HG03521 (cell line): ENCODE measurements around the gene AUTS2.

Experiments
- ATAC-seq: cut with Tn5 transposase; IDR thresholded peaks from one replicate; pipeline ENCODE4 v1.9.1; 2021; ENCODE audit warnings: mild to moderate bottlenecking, moderate library complexity; ENCODE audit not compliant: unreplicated experiment

AUTS2 gene

GRCh38 chr7:70544016-70544415, 945.7 kb downstream of the AUTS2 start:
- ATAC-seq, result no peak

DNA sequence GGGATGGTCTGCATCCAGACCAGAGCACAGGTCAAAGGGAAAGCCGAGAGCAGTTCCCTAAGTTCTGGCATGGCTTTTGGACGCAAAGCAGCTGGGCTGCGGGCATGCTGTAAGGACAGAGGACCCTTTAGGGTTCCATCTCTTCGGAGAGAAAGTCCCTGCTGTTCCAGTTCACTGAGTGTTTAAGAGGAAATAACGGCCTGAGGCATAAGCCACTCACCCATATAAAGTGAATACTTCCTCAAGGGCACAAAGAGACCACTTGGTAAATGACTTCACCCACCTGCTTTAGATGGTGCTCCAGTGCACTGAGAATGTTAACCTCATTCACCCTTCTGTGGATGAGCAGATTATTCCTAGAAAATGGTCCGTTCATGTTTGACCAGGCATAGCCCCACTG, 946.9 kb downstream of the AUTS2 start:
- ATAC-seq, result no peak

- no peak for ATAC-seq
Observed at GRCh38 chr7:70552141-70552540, 953.9 kb downstream of the AUTS2 start.

DNA sequence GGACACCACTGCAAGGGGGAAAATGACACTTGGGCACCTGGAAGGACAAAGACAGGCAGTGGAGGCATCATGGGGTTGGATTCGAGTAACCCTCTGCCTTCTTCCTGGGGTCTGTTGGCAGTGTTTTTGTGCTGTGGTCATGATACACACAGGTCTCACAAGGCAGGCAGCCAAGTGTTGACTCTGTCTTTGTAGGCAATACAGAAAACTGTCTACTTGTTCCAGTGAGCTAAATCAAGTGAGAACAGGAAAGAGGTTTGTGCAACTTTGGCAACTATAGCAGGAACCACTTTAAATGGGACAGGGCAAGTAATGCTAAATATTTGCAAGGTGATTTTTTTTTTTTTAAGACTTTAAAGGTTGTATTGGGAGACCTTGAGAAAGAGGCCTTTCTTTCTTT, 955.1 kb downstream of the AUTS2 start:
- no peak for ATAC-seq

GRCh38 chr7:70554646-70555045, 956.4 kb downstream of the AUTS2 start:
- no peak for ATAC-seq

GRCh38 chr7:70556761-70557160, 958.5 kb downstream of the AUTS2 start:
- ATAC-seq, result no peak

DNA sequence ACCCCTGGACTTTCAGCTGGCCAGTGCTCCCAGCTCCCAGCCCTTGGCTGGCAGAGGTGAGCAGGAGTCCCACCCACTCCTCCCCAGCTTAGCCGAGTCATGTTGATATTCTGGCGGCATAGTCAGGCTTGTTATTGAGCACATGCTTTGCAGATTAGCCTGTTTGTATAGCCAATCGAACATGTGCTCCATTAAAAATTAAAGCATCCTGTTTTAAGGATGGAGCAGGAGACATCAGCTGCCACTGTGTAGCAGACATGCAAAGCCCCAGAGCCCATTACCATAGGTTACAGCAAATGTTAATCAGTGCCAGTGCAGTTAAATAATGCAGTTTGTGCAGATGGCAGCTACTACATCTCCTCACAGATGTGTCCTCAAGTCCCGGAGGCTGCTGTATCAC, 959.1 kb downstream of the AUTS2 start:
- ATAC-seq, result no peak

GRCh38 chr7:70559815-70560214, 961.5 kb downstream of the AUTS2 start:
- ATAC-seq, result no peak

- ATAC-seq, result no peak
Observed at GRCh38 chr7:70563960-70564359, 965.7 kb downstream of the AUTS2 start.

GRCh38 chr7:70565721-70566370, 967.6 kb downstream of the AUTS2 start:
- ATAC-seq, result no peak

DNA sequence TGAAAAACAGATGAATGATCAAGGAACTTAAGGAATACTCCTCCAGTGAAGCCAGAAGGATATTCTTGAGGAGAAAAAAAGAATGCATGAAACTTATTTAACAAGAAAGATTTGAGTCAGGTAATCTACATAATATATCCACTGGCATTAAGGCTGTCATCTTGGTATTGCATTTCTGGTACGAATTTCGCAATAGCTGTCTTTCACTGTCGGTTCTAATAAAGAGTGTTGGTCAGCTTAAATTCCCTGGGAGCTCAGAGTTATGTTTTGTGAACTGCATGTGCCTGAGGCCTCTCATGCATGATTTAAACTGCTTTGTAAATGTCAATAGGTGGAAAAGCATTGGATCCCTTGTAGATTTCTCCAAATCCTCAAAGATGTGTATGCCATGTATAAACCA, 968.4 kb downstream of the AUTS2 start:
- ATAC-seq, result no peak

DNA sequence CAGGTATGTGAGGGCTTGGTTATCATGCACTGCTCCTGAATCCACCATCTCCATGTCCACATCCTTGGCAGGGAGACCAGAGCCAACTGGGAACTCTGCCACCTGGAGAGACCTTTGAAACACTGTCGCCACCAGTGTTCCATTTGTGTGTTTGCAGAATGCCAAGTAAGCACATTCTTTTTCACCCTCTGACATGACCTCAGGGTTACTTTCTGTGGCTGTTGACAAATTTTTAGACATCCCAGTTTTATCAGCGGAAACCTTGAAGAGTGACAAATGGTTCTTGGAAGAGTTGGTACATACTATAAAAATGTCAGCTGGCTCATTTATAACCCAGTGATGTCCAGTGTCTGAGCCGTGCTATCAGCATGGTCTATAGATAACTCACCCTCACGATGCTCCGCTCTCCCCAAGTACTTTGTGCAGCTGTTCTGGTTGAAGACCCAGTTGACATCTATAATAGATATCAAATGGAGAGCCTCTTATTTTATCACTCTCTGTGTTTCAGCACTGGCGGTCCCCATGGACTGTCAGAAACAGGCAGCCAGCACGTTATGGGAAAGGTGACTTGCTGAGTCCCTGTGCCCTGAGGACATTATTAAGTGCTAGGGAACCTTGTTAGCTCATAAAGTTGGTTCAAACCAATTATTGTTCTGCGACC, 970.5 kb downstream of the AUTS2 start:
- no peak for ATAC-seq

DNA sequence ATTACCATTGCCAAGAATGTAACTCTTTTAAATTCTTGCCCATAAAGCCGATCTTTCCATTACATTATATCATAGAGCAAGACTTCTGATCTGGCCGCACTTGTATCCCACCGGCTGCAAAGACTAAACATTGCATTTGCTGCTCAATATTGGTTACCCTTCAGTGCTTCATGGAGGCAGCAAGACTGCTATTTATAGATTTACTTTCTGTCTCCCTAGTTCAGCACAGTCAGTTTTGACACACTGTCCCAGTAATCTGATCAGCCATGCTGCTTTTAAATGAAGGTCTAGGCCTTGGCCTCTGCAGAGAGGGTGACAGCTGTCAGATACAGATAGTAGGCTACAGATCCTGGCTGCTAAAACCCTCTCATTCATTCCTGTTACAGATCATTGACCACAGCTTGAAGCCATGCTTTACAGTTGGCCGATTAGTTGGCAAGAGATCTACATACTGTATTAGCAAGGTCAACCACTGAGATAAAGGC, 971.1 kb downstream of the AUTS2 start:
- ATAC-seq, result no peak

- no peak for ATAC-seq
Observed at GRCh38 chr7:70570029-70570428, 971.8 kb downstream of the AUTS2 start.

GRCh38 chr7:70570961-70571360, 972.7 kb downstream of the AUTS2 start:
- ATAC-seq, result no peak

- no peak for ATAC-seq
Observed at GRCh38 chr7:70571403-70571934, 973.2 kb downstream of the AUTS2 start.

GRCh38 chr7:70571961-70572360, 973.7 kb downstream of the AUTS2 start:
- ATAC-seq, result no peak

DNA sequence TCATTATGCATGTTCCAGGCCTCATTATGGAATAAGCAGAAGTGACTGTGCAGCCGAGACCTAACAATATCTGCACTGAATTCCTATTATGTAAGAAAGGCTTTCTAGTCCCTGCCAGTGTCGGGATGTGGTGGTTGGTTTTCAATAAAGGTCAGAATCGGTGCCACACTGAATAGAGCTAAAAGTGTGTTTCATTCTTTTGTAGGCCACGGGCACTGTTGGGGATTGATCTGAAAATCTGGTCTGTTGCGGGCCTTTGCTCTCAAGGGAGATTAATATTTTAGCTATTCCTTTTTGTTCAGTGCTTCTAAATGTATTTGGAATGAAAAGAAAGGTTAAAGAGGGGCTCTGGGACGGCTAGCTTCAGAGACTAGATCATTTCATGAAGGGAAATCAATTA, 974.3 kb downstream of the AUTS2 start:
- ATAC-seq, result no peak

- no peak for ATAC-seq
Observed at GRCh38 chr7:70573071-70573661, 974.9 kb downstream of the AUTS2 start.

DNA sequence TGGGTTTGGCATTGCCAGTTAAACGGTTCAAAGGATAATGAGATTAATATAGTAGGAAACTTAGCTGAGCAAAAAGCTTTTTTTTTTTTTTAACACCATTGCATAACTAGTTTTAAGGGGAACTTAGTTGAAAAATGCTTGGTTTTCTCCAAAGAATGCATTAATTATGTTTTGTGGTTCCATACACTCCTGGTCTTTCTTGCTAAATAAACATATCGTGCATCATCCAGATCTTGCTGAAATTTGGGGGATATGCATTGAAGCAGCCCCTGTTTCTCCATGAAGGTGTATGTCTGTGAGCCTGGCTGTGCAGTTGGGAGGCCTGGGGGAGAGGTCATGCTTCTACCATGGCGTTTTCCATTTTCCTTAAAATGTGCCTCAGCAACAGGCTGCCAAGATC, 975.4 kb downstream of the AUTS2 start:
- no peak for ATAC-seq

GRCh38 chr7:70574314-70574834, 976.1 kb downstream of the AUTS2 start:
- no peak for ATAC-seq
